OCI-LY3 (cell line): ENCODE results near the gene TSPEAR.
"Not testable (repeated sequence)": the region's sequence is repeated elsewhere in the genome, so short reads cannot be mapped to it uniquely, and the experiment has no call there.

Experiments
- H2AFZ ChIP-seq: fragments of 200-600, 300-600 bp; shearing (Covaris generic); 2 replicates; pipeline ENCODE4 v1.6.0; 2014; ENCODE audit warnings: antibody characterized with exemption, low read depth, low read length
- H3K27ac ChIP-seq: fragments of 200-600, 300-600 bp; sonication (generic); 2 replicates; pipeline ENCODE4 v1.5.1; 2014; ENCODE audit warnings: mild to moderate bottlenecking, low read length, moderate library complexity, mixed read lengths
- H3K27me3 ChIP-seq: fragments of 200-600, 300-600 bp; sonication (generic); 2 replicates; pipeline ENCODE4 v1.6.1; 2014; ENCODE audit warnings: low read depth, low read length, mixed read lengths
- H3K36me3 ChIP-seq: fragments of 200-600, 300-600 bp; sonication (generic); replicated peaks from 2 replicates; pipeline ENCODE3; 2014; ENCODE audit warnings: low read depth, low read length, mixed read lengths
- H3K4me1 ChIP-seq: fragments of 300-600, 200-600 bp; sonication (generic); 2 replicates; pipeline ENCODE4 v1.6.1; 2014; ENCODE audit warnings: low read length, mixed read lengths
- H3K4me2 ChIP-seq: fragments of 200-600, 300-600 bp; sonication (generic); 2 replicates; pipeline ENCODE4 v1.6.1; 2014; ENCODE audit warnings: low read length, mixed read lengths
- H3K4me3 ChIP-seq: fragments of 300-600, 200-600 bp; sonication (generic); 2 replicates; pipeline ENCODE4 v1.5.1; 2014; ENCODE audit warnings: antibody characterized with exemption, mild to moderate bottlenecking, low read length, moderate library complexity
- H3K79me2 ChIP-seq: fragments of 300-600, 200-600 bp; shearing (Covaris generic); 2 replicates; pipeline ENCODE4 v1.6.1; 2014; ENCODE audit warnings: mild to moderate bottlenecking, low read length, mixed read lengths
- H3K9ac ChIP-seq: fragments of 300-600, 200-600 bp; shearing (Covaris generic); 2 replicates; pipeline ENCODE4 v1.6.0; 2014; ENCODE audit warnings: mild to moderate bottlenecking, low read length, moderate library complexity
- H3K9me3 ChIP-seq: fragments of 200-600, 300-600 bp; shearing (Covaris generic); 2 replicates; pipeline ENCODE4 v1.6.1; 2014; ENCODE audit warnings: low read length, mixed read lengths; ENCODE audit not compliant: insufficient read depth
- H4K20me1 ChIP-seq: fragments of 200-600, 300-600 bp; sonication (generic); 2 replicates; pipeline ENCODE4 v1.6.1; 2016; ENCODE audit warnings: low read length, mixed read lengths; ENCODE audit not compliant: insufficient read depth
- EZH2phosphoT487 ChIP-seq: fragments of 200-600 bp; shearing (Covaris generic); IDR thresholded peaks from 2 replicates; pipeline ENCODE4 v1.6.1; 2018; ENCODE audit warnings: antibody characterized with exemption, mixed run types, low read depth
- TF ChIP-seq, protein P1 (sequence below): fragments of 200-600, 300-600 bp; sonication (generic); IDR thresholded peaks from 2 replicates; pipeline ENCODE4 v1.5.1; 2014; ENCODE audit warnings: antibody characterized with exemption, low read length, low read depth

The TSPEAR gene

GRCh38 chr21:44583089-44583799 is 128.1 kb downstream of the TSPEAR start:
- Histone ChIP-seq H3K4me2 (peak overlapping the region; percentile 60), H4K20me1 (no peaks in the 10 kb centered on the region), H3K9ac (no peak overlapping the region), H2AFZ (no peak overlapping the region), H3K9me3 (no peaks in the 10 kb centered on the region), H3K36me3 (no peaks in the 10 kb centered on the region), H3K79me2 (no peaks in the 10 kb centered on the region), H3K27ac (no peak overlapping the region), H3K4me1 (peaks cover 10% of the 10 kb centered on the region), H3K27me3 (peaks cover 9% of the 10 kb centered on the region; the same call in 1 of the 2 replicates), H3K4me3 (no peak overlapping the region)
- TF ChIP-seq EZH2phosphoT487 = no peak
- TF ChIP-seq, protein P1, sequence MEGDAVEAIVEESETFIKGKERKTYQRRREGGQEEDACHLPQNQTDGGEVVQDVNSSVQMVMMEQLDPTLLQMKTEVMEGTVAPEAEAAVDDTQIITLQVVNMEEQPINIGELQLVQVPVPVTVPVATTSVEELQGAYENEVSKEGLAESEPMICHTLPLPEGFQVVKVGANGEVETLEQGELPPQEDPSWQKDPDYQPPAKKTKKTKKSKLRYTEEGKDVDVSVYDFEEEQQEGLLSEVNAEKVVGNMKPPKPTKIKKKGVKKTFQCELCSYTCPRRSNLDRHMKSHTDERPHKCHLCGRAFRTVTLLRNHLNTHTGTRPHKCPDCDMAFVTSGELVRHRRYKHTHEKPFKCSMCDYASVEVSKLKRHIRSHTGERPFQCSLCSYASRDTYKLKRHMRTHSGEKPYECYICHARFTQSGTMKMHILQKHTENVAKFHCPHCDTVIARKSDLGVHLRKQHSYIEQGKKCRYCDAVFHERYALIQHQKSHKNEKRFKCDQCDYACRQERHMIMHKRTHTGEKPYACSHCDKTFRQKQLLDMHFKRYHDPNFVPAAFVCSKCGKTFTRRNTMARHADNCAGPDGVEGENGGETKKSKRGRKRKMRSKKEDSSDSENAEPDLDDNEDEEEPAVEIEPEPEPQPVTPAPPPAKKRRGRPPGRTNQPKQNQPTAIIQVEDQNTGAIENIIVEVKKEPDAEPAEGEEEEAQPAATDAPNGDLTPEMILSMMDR = no peak

- no peak overlapping the region for H3K4me2 ChIP-seq
- H2AFZ ChIP-seq = no peak overlapping the region
- no peaks in the 10 kb centered on the region for H3K9me3 ChIP-seq
- H3K27ac ChIP-seq = no peak overlapping the region
- H3K36me3 ChIP-seq = no peaks in the 10 kb centered on the region
- H3K9ac ChIP-seq = no peak overlapping the region
- peaks cover 9% of the 10 kb centered on the region; the same call in 1 of the 2 replicates for H3K27me3 ChIP-seq
- no peak overlapping the region for H3K4me3 ChIP-seq
- H3K79me2 ChIP-seq = no peaks in the 10 kb centered on the region
- peaks cover 10% of the 10 kb centered on the region for H3K4me1 ChIP-seq
- TF ChIP-seq EZH2phosphoT487 = no peak
- TF ChIP-seq, protein P1 = no peak
- H4K20me1 ChIP-seq = no peaks in the 10 kb centered on the region
Measured at GRCh38 chr21:44582055-44582454, 129.3 kb downstream of the TSPEAR start.

GRCh38 chr21:44581158-44581557 is 130.2 kb downstream of the TSPEAR start:
- Histone ChIP-seq H3K9me3 (no peaks in the 10 kb centered on the region), H3K79me2 (no peaks in the 10 kb centered on the region), H4K20me1 (no peaks in the 10 kb centered on the region), H3K4me3 (no peak overlapping the region), H3K4me1 (peaks cover 10% of the 10 kb centered on the region), H3K27ac (no peak overlapping the region), H3K4me2 (no peak overlapping the region), H3K27me3 (peaks cover 9% of the 10 kb centered on the region; the same call in 1 of the 2 replicates), H3K36me3 (no peaks in the 10 kb centered on the region), H2AFZ (no peak overlapping the region), H3K9ac (no peak overlapping the region)
- TF ChIP-seq, protein P1 = no peak
- TF ChIP-seq EZH2phosphoT487 = no peak

GRCh38 chr21:44580231-44580821 is 131.0 kb downstream of the TSPEAR start, which contains the start of gene KRTAP10-5:
KRTAP10-5 (minus strand) TSS chr21:44580604; CDS start chr21:44580578, 26 bp downstream.
- not testable (repeated sequence) for H3K9ac ChIP-seq, H3K4me2 ChIP-seq, H3K4me3 ChIP-seq, H3K79me2 ChIP-seq, H3K27ac ChIP-seq, H3K9me3 ChIP-seq, H3K36me3 ChIP-seq, H2AFZ ChIP-seq, H3K27me3 ChIP-seq, H4K20me1 ChIP-seq
- H3K4me1 ChIP-seq = peaks cover 10% of the 10 kb centered on the region
